HG02884 (cell line): ENCODE data around the gene R3HDM2.
A peak's percentile ranks its signal among the peaks of the same experiment; 100 is the strongest.

Source experiments
- ATAC-seq: cut with Tn5 transposase; IDR thresholded peaks from one replicate; pipeline ENCODE4 v1.9.1; 2021; ENCODE audit warnings: mild to moderate bottlenecking, moderate library complexity; ENCODE audit not compliant: unreplicated experiment

The R3HDM2 gene

GRCh38 chr12:57430931-57431566, at the start of gene R3HDM2:
R3HDM2 (minus strand) TSS chr12:57431043; CDS start chr12:57310428, 120,615 bp downstream.
- ATAC-seq, result peak; percentile 91

DNA sequence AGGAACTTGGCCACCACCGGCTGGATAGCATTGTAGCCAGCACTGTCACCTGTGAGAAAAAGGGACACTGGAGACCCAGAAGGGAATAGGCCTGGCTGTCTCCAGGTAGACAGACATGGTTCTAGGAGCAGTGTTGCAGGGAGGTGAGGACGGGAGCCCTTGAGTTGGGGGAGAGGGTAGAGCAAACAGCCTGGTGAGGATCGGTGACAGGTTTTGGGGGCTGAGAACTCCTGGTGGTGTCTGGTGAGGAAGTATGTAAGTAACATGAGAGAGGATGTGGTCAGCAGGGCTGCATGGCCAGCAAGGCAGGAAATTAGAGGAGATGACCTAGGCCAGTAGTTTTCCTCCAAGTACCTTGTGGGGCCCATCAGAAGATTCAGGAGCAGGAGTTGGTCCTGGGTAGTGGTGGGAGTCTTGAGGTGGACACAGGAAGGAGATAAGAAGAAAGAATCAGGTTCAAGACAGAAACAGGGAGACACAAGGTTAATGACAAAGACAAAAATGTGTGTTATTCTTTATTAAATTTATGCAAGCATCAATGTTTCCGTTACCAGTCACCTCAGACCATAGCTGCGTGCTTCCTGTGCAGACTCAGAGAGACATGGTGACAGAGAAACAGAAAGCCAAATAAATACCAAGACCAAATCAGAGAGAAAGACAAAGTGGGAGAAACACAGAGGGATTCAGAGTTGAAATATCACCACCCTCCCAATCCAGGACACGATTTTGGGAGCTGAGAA, 48.7 kb upstream of the R3HDM2 start, which contains the start of gene ARHGAP9:
TSS of gene ARHGAP9 (minus strand) at position 491 of the 740 bp plus-strand sequence. CDS start at position 31, 460 bp downstream.
- peak; percentile 35 for ATAC-seq

DNA sequence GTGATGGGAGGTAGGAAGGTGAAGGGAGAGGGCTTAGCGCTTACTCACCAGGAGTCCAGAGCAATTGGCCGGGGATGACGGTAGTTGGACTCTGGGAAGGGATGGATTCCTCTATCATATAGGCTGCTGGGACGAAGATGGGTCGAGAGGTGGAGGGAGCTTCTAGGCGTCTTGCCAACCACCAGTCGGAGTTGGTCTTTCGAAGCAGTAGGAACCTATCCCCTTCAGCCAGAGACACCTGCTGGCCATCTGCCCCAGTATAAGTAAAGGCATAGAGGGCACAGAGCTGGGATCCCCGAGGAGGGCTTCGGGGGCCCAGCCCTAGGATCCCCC, 48.2 kb upstream of the R3HDM2 start:
- ATAC-seq, result no peak

DNA sequence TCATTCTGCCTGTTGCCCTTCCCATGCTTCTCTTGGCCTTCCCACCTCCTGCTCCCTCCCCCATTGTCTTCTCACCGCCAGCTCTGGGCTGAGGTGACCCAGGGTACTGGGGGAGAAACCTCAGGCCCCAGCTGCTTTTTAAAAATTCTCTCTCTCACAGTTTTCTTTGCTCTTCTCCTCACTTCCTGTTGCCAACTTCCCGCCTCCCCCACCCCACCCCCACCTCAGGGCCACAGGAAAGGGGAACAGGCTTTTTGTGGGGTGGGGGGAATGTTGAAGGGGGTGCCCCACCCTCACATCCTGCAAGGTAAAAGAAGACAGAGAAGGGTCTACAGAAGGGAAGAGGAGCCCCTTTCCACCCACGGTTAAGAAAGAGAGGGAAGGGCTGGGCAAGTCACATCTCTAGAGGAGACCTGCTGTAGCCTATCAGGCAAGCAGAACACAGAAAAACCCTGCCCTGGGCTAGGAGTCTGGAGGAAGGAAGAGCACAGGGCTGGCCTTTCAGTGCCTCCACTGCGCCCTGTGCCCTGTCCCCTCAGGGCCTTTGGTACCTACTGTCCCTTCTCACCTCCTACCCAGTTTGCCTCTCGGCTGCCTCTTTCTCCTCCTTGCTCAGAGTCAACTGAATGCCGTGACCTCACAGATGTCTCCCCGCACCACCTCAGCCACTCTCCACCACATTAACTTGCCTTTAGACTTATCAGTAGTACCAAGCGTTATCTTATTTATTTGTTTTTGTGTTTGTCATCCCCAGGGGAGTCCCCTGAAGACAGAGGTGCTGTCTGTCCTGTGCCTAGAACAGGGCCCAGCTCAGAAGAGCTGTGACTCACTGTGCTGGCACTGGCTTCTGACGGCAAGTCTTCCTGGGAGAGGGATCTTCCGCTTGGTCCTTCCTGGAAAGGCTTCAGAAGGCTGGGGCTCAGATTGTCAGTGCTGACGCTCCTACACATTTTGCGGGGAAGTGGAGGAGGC, 47.2 kb upstream of the R3HDM2 start:
- peak; percentile 41 for ATAC-seq

GRCh38 chr12:57476993-57477709, 46.3 kb upstream of the R3HDM2 start:
- ATAC-seq, result no peak

DNA sequence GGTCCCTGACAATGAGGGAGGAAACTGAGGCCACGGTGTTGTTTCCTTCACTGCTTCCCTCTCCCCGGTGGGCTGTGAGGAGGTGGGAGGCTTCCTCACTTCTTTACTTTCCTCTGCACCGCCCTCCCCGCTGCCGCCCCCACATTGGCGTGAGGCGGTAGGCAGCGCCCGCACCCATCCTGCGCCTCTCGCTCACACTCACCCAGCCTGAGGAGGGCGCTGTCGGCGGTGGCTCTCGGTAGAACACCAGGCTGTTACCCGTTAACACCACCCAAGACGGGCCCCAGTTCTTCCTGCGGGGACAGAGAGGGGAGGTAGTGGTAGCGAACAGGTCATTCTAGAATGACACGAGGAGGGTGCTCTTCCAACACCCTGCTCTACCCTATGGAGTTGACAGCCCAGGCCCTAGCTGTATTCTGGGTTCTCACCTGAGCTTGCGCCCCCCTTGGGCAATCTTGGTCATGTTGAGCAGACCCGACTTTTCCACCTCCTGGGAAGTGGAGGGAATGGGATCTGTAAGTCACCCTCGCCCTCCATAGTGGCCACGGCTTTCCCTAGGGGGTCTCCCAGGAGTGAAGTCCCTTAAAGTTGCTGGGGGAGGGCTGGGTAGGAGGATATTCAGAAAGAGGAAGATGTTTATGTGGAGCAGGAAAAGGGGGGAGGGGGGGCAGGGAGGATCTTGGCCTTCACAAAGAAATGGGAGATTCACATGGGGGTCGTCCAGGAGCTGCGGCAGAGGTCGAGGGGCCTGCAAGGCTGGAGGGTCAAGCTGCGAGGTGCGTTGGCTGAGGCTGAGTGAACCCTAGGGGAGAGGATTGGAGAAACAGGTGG, 45.5 kb upstream of the R3HDM2 start:
- ATAC-seq, result no peak

GRCh38 chr12:57475271-57476161, 44.7 kb upstream of the R3HDM2 start:
- ATAC-seq, result no peak

DNA sequence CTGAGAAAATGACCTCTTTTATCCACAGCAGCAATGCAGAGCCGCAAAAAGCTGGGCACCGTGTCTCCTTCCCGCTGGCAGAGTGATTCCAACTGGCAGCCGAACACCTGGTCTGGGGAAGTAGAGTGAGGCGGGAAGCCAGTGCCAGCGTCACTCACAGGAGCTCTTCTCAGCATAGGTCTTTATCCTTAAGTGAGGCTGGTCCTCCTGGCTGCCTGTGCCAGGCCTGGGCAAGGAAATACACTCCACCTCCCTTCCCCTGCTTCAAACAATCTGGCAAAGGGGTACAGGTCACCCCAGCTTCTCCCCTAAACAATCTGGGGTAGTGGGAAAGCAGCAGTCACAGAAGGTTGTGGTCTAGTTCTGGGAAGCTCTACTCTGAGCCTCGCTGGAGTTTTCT, 44.0 kb upstream of the R3HDM2 start:
- no peak for ATAC-seq

DNA sequence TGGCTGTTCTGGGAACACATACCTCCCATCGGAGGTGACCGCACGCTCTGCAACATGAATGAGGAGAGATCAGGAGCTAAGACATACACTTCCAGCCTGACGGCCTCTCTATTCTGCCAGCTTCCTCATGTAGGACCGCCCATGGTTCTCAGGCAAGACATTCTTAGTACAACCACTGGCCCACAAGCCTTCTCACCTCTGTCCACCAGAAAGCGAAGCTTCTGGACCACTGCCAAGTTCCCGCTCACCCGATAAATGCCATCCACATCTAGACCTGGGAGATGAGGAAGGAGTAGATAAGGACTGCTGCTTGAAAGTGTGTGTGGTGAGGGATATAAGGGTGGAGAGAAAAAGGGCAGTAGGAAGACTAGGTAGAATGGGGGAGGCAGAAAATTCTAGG, 43.6 kb upstream of the R3HDM2 start:
- no peak for ATAC-seq

DNA sequence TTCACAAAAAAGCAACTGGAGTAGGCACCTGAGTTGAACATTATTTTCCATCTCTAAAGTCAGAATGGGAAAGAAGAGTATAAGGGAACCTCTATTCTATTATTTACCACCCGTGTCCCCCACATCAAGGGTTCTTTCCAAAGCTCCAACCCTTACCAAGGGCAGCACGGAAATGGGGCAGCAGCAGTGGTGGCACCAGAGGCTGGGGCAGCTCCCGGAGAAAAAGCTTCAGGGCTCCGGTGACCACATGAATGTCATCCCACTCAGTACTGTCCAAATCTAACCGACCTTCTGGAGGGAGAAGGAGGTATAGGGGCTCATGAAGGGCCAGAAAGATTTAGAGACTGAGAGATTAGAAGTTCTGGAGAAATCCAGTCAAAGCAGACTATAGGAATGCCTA, 43.0 kb upstream of the R3HDM2 start:
- ATAC-seq, result no peak

DNA sequence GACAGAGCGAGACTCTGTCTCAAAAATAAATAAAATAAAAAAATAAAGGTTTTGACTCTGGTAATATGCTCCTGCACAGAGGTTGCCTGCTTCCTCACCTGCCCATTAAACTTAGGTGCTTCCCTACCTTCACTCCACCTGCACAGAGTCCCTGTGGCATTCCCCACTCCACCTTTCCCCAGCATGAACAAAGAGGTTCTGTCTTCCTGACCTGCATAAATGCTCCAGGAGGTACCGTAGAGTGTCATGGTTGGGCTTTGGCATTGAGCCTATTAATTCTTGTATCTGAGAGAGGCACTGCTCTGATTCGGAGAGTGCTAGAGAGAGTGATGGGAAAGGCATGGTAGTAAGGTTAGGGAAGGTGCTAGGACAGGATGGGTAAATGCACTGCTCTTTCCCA, 42.5 kb upstream of the R3HDM2 start:
- ATAC-seq, result no peak

- ATAC-seq, result no peak
Observed at GRCh38 chr12:57472391-57472790, 41.5 kb upstream of the R3HDM2 start.

DNA sequence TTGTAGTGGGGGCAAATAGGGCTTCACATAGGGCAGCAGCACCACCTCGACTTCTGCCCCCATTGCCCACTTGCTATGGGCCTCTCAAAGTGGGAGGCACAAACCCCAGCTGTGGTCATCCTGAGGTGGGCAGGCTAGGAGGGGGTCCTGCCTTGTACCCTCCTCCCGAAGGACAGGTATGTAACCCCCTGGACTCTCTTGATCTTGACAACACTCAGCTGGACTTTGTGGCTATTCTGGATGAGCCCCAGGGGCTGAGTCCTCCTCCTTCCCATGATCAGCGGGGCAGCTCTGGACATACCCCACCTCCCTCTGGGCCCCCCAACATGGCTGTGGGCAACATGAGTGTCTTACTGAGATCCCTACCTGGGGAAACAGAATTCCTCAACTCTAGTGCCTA, 40.8 kb upstream of the R3HDM2 start:
- ATAC-seq, result no peak

DNA sequence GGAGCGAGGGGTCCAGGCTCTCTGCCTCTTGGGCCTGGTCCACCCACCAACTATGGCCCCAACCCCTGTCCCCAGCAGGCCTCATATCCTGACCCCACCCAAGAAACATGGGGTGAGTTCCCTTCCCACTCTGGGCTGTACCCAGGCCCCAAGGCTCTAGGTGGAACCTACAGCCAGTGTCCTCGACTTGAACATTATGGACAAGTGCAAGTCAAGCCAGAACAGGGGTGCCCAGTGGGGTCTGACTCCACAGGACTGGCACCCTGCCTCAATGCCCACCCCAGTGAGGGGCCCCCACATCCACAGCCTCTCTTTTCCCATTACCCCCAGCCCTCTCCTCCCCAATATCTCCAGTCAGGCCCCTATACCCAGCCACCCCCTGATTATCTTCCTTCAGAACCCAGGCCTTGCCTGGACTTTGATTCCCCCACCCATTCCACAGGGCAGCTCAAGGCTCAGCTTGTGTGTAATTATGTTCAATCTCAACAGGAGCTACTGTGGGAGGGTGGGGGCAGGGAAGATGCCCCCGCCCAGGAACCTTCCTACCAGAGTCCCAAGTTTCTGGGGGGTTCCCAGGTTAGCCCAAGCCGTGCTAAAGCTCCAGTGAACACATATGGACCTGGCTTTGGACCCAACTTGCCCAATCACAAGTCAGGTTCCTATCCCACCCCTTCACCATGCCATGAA, 40.3 kb upstream of the R3HDM2 start:
- no peak for ATAC-seq

DNA sequence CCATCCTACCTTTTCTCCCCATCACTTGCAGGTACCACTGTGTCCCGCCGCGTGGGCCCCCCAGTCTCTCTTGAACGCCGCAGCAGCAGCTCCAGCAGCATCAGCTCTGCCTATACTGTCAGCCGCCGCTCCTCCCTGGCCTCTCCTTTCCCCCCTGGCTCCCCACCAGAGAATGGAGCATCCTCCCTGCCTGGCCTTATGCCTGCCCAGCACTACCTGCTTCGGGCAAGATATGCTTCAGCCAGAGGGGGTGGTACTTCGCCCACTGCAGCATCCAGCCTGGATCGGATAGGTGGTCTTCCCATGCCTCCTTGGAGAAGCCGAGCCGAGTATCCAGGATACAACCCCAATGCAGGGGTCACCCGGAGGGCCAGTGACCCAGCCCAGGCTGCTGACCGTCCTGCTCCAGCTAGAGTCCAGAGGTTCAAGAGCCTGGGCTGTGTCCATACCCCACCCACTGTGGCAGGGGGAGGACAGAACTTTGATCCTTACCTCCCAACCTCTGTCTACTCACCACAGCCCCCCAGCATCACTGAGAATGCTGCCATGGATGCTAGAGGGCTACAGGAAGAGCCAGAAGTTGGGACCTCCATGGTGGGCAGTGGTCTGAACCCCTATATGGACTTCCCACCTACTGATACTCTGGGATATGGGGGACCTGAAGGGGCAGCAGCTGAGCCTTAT, 39.6 kb upstream of the R3HDM2 start:
- ATAC-seq, result no peak

GRCh38 chr12:57469296-57470164, 38.7 kb upstream of the R3HDM2 start:
- no peak for ATAC-seq

DNA sequence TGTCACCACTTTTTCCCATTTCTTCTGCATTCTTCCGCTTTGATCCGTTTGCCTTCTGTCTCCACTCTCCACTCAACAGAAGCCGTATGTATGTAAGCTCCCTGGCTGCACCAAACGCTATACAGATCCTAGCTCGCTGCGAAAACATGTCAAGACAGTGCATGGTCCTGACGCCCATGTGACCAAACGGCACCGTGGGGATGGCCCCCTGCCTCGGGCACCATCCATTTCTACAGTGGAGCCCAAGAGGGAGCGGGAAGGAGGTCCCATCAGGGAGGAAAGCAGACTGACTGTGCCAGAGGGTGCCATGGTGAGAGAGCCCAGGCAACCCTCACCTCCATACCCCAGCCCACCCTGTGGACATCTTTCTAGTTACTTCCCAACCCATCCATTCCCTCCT, 37.1 kb upstream of the R3HDM2 start:
- no peak for ATAC-seq
